Measurements from ENCODE around the gene TAS1R2.

The TAS1R2 gene

DNA sequence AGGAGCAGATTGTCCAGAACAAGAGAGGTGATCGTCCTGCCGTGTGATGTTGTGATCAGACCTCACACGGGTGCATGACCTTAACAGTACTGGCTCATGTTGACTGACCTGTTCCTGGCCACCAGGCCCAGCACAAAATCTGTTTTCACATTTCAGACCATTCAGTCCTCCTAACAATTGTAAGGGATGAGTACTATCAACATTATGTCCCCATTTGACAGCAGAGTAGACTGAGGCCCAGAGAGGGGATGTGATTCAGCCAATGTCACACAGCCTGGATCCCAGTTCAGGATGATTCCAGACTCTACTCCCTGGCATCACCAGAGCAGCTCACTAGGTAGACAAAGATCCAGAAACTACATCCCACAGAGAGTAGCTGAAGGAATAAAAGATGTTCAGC, 7.4 kb upstream of the TAS1R2 start:
- TF ChIP-seq, protein P1, sequence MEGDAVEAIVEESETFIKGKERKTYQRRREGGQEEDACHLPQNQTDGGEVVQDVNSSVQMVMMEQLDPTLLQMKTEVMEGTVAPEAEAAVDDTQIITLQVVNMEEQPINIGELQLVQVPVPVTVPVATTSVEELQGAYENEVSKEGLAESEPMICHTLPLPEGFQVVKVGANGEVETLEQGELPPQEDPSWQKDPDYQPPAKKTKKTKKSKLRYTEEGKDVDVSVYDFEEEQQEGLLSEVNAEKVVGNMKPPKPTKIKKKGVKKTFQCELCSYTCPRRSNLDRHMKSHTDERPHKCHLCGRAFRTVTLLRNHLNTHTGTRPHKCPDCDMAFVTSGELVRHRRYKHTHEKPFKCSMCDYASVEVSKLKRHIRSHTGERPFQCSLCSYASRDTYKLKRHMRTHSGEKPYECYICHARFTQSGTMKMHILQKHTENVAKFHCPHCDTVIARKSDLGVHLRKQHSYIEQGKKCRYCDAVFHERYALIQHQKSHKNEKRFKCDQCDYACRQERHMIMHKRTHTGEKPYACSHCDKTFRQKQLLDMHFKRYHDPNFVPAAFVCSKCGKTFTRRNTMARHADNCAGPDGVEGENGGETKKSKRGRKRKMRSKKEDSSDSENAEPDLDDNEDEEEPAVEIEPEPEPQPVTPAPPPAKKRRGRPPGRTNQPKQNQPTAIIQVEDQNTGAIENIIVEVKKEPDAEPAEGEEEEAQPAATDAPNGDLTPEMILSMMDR (conservative IDR thresholded peaks at IDR 0.05), result no peak
- H3K27ac ChIP-seq, result no peak overlapping the region

DNA sequence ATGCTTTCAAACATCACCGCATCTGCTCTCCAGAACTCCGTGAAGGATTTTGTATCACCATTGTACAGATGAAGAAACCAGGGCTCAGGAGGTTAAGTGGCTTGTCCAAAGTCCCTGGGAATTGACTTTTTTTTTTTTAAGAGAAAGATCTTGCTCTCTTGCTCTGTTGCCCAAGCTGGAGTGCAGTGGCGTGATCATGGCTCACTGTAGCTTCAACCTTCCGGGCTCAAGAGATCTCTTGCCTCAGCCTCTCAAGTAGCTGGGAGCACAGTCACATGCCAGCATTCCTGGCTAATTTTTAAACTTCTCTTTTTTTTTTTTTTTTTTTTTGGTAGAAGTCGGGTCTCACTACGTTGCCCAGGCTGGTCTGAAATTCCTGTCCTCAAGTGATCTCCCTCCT, 6.9 kb upstream of the TAS1R2 start:
- H3K27ac ChIP-seq, result no peak overlapping the region
- TF ChIP-seq, protein P1 (conservative IDR thresholded peaks at IDR 0.05), result no peak

DNA sequence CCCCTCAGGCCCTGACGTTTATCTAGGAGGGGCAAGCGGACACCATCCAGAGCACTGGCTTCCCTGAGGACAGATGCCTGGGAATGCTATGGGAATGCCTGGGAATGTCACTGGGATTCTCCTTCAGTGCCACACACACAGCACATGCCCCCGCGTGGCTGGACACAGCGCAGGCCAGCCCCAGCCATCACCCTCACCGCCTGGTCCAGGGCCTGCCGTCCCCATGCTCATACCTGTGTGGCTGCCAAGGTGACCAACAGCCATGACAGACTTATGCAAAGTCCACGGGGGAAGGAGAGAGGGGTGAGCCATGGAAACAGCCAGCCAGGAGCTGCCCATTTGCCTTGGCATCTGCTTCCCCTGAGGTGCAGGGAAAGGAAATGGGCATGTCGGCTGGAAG, 5.7 kb upstream of the TAS1R2 start:
- TF ChIP-seq, protein P1 (conservative IDR thresholded peaks at IDR 0.05), result no peak
- H3K27ac ChIP-seq, result no peak overlapping the region

DNA sequence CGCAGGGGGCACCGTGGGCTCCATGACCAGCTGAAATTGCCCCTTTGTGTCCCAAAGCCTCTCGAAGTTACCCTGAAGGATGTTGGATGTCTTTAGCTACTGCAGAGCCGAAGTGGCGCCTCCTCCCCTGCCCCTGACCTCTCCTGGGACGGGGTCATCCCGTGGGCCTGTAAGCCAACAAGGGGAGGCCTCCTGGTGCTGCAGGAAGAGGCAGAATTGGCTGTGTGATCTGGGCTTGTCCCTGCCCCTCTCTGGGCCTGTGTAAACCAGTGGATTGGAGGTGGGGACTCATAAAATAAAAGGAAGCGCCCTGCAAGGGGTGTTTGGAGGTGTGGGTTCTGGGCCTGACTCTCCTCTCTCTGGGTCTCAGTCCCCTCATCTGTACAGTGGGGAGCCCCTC, 2.1 kb upstream of the TAS1R2 start:
- TF ChIP-seq, protein P1 (conservative IDR thresholded peaks at IDR 0.05), result no peak
- no peak overlapping the region for H3K27ac ChIP-seq

DNA sequence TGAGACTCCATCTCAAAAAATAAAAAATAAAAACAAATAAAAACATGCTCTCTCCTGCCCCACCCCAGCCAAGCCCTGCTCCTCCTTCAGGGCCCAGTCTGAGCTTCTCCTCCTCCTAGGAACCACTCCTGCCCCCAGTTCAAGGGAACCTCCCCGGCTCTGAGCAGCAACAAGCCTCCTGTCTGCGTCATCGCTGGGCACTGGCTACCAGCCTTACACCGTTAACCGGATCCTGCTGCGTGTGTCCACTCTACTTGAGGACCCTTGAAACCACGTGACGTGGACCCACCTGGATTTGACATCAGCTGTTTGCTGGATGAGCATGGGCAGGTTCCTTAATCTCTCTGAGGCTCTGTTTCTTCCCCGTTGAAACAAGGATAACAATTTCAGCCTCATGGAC, 1.6 kb upstream of the TAS1R2 start:
- TF ChIP-seq, protein P1 (conservative IDR thresholded peaks at IDR 0.05), result no peak
- H3K27ac ChIP-seq, result no peak overlapping the region

DNA sequence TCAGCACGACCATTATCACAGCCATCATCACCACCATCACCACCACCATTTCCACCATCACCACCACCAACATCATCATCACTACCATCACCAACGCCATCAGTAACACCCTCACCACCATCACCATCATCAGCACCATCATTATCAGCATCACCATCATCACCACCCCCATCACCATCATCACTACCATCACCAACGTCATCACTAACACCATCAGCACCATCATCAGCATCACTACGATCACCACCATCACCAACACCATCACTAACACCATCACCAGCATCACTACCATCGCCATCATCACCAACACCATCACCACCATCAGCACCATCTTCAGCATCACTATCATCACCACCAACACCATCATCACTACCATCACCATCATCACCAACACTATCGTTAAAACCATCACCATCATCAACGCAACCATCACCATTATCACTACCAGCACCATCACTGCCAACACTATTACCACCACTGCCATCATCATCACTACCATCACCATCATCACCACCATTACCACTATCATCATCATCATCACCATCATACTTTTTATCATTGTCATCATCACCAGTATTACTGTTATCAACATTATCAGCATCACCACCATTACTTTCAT, 1.3 kb downstream of the TAS1R2 start:
- TF ChIP-seq, protein P1 (conservative IDR thresholded peaks at IDR 0.05), result no peak
- H3K27ac ChIP-seq, result no peak overlapping the region

DNA sequence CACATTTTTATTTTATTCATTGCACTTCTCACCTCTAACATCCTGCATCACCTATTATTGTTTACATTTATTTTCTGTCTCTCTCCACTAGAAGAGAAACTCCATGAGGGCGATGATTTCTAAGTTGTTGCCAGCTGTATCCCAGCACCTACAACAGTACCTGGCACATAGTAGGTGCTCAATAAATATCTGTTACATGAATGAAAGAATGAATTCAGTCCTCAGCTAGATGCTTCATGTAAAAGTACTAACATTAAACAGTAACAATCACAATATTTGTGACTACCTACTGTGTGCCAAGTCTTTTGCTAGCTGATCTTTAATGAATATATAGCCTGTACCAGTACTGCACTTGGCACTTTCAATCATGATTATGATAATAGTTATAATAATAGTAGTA, 3.0 kb downstream of the TAS1R2 start:
- TF ChIP-seq, protein P1 (conservative IDR thresholded peaks at IDR 0.05), result no peak
- H3K27ac ChIP-seq, result no peak overlapping the region

Measured in VCaP (cell line).